ENCODE results near the gene PDE4D.
A peak's percentile ranks its signal among the peaks of the same experiment; 100 is the strongest.

The PDE4D gene

GRCh38 chr5:58970766-58971165 is 922.8 kb downstream of the PDE4D start:
- 0 out of 2 replicates have a peak, but pooled peaks cover 3% of the 10 kb centered on the region for H3K4me1 ChIP-seq
- H3K4me3 ChIP-seq (ENCODE audit: low read depth, low read length) = no peak overlapping the region
- H3K9me3 ChIP-seq = no peaks in the 10 kb centered on the region
- TF ChIP-seq CTCF (IDR thresholded peaks at IDR 0.05; ENCODE audit: low read depth, low read length) = no peak
- H3K27me3 ChIP-seq = no peaks in the 10 kb centered on the region
- DNase-seq = no peak
- peaks cover 36% of the 10 kb centered on the region for H3K36me3 ChIP-seq

- H3K9me3 ChIP-seq = no peaks in the 10 kb centered on the region
- no peak overlapping the region for H3K4me3 ChIP-seq (ENCODE audit: low read depth, low read length)
- H3K27me3 ChIP-seq = no peaks in the 10 kb centered on the region
- 0 out of 2 replicates have a peak, but pooled peaks cover 3% of the 10 kb centered on the region for H3K4me1 ChIP-seq
- peaks cover 26% of the 10 kb centered on the region for H3K36me3 ChIP-seq
- no peak for DNase-seq
- no peak for TF ChIP-seq CTCF (IDR thresholded peaks at IDR 0.05; ENCODE audit: low read depth, low read length)
Measured at GRCh38 chr5:58969795-58970194, 923.7 kb downstream of the PDE4D start.

DNA sequence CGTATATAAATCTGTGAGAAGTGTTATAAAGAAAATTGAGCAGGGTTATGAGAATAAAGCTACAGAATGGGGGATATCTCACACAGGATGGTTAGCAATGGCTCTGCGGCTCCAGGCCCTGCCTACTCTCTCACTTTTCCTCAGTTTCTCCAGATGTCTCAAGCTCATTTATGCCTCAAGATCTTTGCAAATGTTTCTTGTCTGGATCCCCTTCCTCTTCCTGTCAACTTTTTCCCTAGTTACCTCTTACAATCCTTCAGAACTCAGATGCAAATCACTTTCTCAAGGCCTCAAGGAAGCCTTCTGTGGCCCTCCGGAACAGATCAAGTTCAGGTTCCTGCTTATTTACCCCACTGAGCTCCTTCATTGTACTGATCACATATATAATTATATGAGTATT is 924.3 kb downstream of the PDE4D start:
- Histone ChIP-seq H3K27me3 (no peaks in the 10 kb centered on the region), H3K9me3 (no peaks in the 10 kb centered on the region), H3K4me1 (0 out of 2 replicates have a peak, but pooled peaks cover 3% of the 10 kb centered on the region), H3K4me3 (ENCODE audit: low read depth, low read length) (no peak overlapping the region), H3K36me3 (peaks cover 21% of the 10 kb centered on the region)
- DNase-seq = no peak
- no peak for TF ChIP-seq CTCF (IDR thresholded peaks at IDR 0.05; ENCODE audit: low read depth, low read length)

- Histone ChIP-seq H3K4me3 (ENCODE audit: low read depth, low read length) (no peak overlapping the region), H3K36me3 (peaks cover 12% of the 10 kb centered on the region), H3K27me3 (no peaks in the 10 kb centered on the region), H3K4me1 (0 out of 2 replicates have a peak, but pooled peaks cover 3% of the 10 kb centered on the region), H3K9me3 (no peaks in the 10 kb centered on the region)
- no peak for TF ChIP-seq CTCF (IDR thresholded peaks at IDR 0.05; ENCODE audit: low read depth, low read length)
- DNase-seq = no peak
Measured at GRCh38 chr5:58968350-58968749, 925.2 kb downstream of the PDE4D start.

DNA sequence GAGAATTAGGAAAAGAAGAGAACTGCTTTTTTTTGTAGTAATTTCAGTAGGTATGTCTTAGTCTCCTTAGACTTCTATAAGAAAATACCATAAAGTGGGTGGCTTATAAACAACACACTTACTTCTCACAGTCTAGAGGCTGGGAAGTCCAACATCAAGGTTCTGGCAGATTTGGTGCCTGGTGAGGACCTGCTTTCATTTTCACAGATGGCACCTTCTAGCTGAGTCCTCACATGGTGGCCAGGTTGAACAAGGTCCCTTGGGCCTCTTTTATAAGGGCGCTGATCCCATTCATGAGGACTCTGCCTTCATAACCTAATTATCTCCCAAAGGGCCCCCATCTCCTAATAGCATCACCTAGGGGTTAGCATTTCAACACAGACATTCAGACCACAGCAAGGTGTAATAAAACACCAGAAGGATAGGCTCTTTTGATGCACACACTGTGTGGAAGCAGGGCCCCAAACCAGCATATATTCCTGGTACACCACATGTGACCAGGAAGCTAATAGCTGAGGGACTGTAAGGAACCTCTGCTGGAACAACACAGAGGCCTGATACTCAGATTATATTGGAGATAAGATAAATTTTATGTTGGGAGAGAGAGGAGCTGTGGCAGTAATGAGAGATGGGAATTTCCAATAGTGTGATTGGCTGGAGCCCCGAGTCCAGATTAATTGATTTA is 925.8 kb downstream of the PDE4D start:
- Histone ChIP-seq H3K9me3 (no peaks in the 10 kb centered on the region), H3K4me1 (0 out of 2 replicates have a peak, but pooled peaks cover under 1% of the 10 kb centered on the region), H3K36me3 (peaks cover 6% of the 10 kb centered on the region), H3K4me3 (ENCODE audit: low read depth, low read length) (no peak overlapping the region), H3K27me3 (no peaks in the 10 kb centered on the region)
- no peak for TF ChIP-seq CTCF (IDR thresholded peaks at IDR 0.05; ENCODE audit: low read depth, low read length)
- DNase-seq = no peak

DNA sequence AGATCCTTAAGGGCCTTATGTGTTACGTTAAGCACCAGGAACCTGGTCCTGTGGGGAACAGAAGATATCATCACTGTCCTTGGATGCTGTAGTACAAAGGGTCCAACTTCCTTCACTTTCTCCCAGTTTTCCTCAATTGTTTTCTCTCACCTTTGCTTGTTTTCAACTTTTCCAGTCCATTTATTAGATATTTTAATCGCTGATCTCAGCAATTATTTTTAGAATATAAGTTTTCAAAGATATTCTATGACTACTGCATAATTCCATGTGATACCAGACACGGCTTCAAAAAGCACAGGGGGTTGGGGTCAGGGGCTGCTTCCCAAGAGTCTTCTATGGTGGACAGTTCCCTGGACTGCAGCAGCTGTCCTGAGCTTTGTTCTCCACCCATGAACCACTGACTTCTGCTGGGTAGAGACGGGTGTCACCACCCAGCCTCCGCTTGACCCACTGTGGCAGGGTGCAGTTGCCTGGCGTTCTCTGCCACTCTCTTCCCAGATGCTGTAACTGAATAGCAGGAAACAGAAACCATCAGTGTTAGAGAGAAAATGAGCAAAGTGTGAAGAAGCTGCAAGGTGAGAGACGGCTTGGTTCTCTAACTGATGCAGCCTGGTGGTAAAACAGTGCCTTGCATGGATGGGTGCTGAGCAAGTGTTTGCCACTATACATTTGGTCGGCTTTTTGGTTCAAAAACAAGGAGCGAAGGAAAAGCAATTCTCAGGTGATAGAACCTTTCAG is 927.7 kb downstream of the PDE4D start:
- Histone ChIP-seq H3K4me1 (no peaks in the 10 kb centered on the region), H3K9me3 (no peaks in the 10 kb centered on the region), H3K27me3 (no peaks in the 10 kb centered on the region), H3K36me3 (no peaks in the 10 kb centered on the region), H3K4me3 (ENCODE audit: low read depth, low read length) (no peak overlapping the region)
- peak; percentile 20; the same call in 1 of the 2 replicates for TF ChIP-seq CTCF (IDR thresholded peaks at IDR 0.05; ENCODE audit: low read depth, low read length)
- DNase-seq = no peak

Measured in BE2C (cell line).